Caco-2 (cell line): Measurements from ENCODE around the gene TXNDC12. TPM values are rescaled to one million over a fixed set of nuclear protein-coding genes. Genes with fewer than 3 reads are reported as not detected.
"Not testable (repeated sequence)": the region's sequence is repeated elsewhere in the genome, so short reads cannot be mapped to it uniquely, and the experiment has no call there.

Source experiments
- BruUV-seq: library from RNA; stranded (reverse); fragments of 400-500 nt; replicated peaks from 2 replicates; lab custom pipeline; 2021; lab: Mats Ljungman, UMichigan
- CTCF ChIA-PET: fragments of 300-600 bp; sonication (Branson Sonifier 250); formaldehyde crosslinking; loops from one replicate; lab custom pipeline; 2022; ENCODE audit warnings: antibody characterized with exemption; lab: Charles Lee
- POLR2A ChIA-PET: fragments of 300-600 bp; sonication (Branson Sonifier 250); formaldehyde crosslinking; loops from one replicate; lab custom pipeline; 2022; ENCODE audit warnings: antibody characterized with exemption; lab: Charles Lee
- DNase-seq, 2 experiments: peaks; one replicate each; pipeline versions ENCODE4 v3.0.0 to v3.0.0-alpha.2; 2020 to 2022
- H3K27me3 ChIP-seq: replicated peaks from 2 replicates; pipeline ENCODE4 v1.6.0; 2011; ENCODE audit warnings: low read length; ENCODE audit not compliant: control insufficient read depth, insufficient read depth
- H3K36me3 ChIP-seq: 2 replicates; pipeline ENCODE4 v1.5.1; 2011; ENCODE audit warnings: low read length; ENCODE audit not compliant: control insufficient read depth, insufficient read depth
- H3K4me1 ChIP-seq: fragments of 250-450 bp; sonication (Bioruptor Pico); 2 replicates; pipeline ENCODE4 v1.5.1; 2020; ENCODE audit warnings: mild to moderate bottlenecking
- H3K4me3 ChIP-seq: 2 replicates; pipeline ENCODE4 v1.5.1; 2011; ENCODE audit warnings: low read depth, mild to moderate bottlenecking, control low read depth, low read length
- H3K9me3 ChIP-seq: fragments of 250-450 bp; sonication (Bioruptor Pico); 2 replicates; pipeline ENCODE4 v1.5.1; 2020; ENCODE audit warnings: mild to moderate bottlenecking, moderate library complexity
- H3K27ac Mint-ChIP-seq: one replicate; pipeline ENCODE4 v1.8.0; 2022; ENCODE audit warnings: mixed read lengths; ENCODE audit not compliant: unreplicated experiment
- H3K27me3 Mint-ChIP-seq: one replicate; pipeline ENCODE4 v1.8.0; 2022; ENCODE audit warnings: mixed read lengths; ENCODE audit not compliant: insufficient read depth, unreplicated experiment
- H3K36me3 Mint-ChIP-seq: one replicate; pipeline ENCODE4 v1.8.0; 2022; ENCODE audit warnings: mild to moderate bottlenecking, mixed read lengths; ENCODE audit not compliant: insufficient read depth, unreplicated experiment
- H3K4me1 Mint-ChIP-seq: one replicate; pipeline ENCODE4 v1.8.0; 2022; ENCODE audit warnings: low read depth, mixed read lengths; ENCODE audit not compliant: unreplicated experiment
- H3K4me3 Mint-ChIP-seq: one replicate; pipeline ENCODE4 v1.8.0; 2022; ENCODE audit warnings: mild to moderate bottlenecking, moderate library complexity, mixed read lengths; ENCODE audit not compliant: unreplicated experiment
- H3K9me3 Mint-ChIP-seq: one replicate; pipeline ENCODE4 v1.8.0; 2022; ENCODE audit warnings: mixed read lengths; ENCODE audit not compliant: unreplicated experiment
- CTCF ChIP-seq, 2 experiments: fragments of 200-600 bp in 1 of 2; IDR thresholded peaks; 1 replicate in 1 of 2; 2 replicates in 1 of 2; pipeline versions ENCODE4 v1.5.1 to v1.8.0; 2011 to 2022; ENCODE audit warnings: antibody characterized with exemption in 1 of 2, control low read depth in 1 of 2, inconsistent platforms in 1 of 2, low read depth in 1 of 2, low read length in 1 of 2, mild to moderate bottlenecking in 1 of 2, moderate library complexity in 1 of 2; ENCODE audit not compliant: insufficient read depth in 1 of 2, severe bottlenecking in 1 of 2, unreplicated experiment in 1 of 2
- intact Hi-C: fragments of 100-400 bp; cut with micrococcal nuclease; formaldehyde crosslinking; loops from one replicate; pipeline ENCODE4 v1.10.0; 2022; ENCODE audit not compliant: unreplicated experiment
- total RNA-seq: library from RNA; stranded (reverse); gene quantifications from 2 replicates; pipeline ENCODE4 v1.2.3, GENCODE V29; 2022

The TXNDC12 gene
- total RNA-seq, 1 experiment from 2014 or later = 61.1 TPM

GRCh38 chr1:52098139-52098871 is 43.3 kb upstream of the TXNDC12 start:
- TF ChIP-seq CTCF (IDR thresholded peaks at IDR 0.05; ENCODE audit: insufficient read depth in 1 of 2, low read depth in 1 of 2, low read length in 1 of 2, severe bottlenecking in 1 of 2, unreplicated experiment in 1 of 2) = no peak
- Histone ChIP-seq H3K9me3 (no peaks in the 10 kb centered on the region), H3K36me3 (no peaks in the 10 kb centered on the region), H3K27me3 (no peaks in the 10 kb centered on the region), H3K4me1 (no peaks in the 10 kb centered on the region), H3K4me3 (no peak overlapping the region)
- no peak for DNase-seq
- ChIA-PET CTCF (interaction anchor here (0.6 kb wide), 1 partner anchor 824 kb away, joined by 3 read pairs; no protein-coding TSS in a partner anchor), POLR2A (no interaction called here)
- H3K27ac Mint-ChIP-seq = no peak overlapping the region
- no TSS peak for BruUV-seq
- no peak overlapping the region for H3K4me3 Mint-ChIP-seq
- H3K4me1 Mint-ChIP-seq = no peaks in the 10 kb centered on the region
- H3K27me3 Mint-ChIP-seq = no peaks in the 10 kb centered on the region
- no peaks in the 10 kb centered on the region for H3K36me3 Mint-ChIP-seq
- no peaks in the 10 kb centered on the region for H3K9me3 Mint-ChIP-seq
- intact Hi-C loops = no loop called here

- Mint-ChIP-seq H3K9me3 (no peaks in the 10 kb centered on the region), H3K36me3 (peaks cover 16% of the 10 kb centered on the region), H3K27me3 (no peaks in the 10 kb centered on the region), H3K4me1 (no peaks in the 10 kb centered on the region), H3K27ac (no peak overlapping the region), H3K4me3 (no peak overlapping the region)
- BruUV-seq = no TSS peak
- H3K9me3 ChIP-seq = no peaks in the 10 kb centered on the region
- H3K27me3 ChIP-seq = no peaks in the 10 kb centered on the region
- TF ChIP-seq CTCF (IDR thresholded peaks at IDR 0.05; ENCODE audit: insufficient read depth in 1 of 2, low read depth in 1 of 2, low read length in 1 of 2, severe bottlenecking in 1 of 2, unreplicated experiment in 1 of 2) = no peak
- ChIA-PET CTCF (no interaction called here), POLR2A (no interaction called here)
- DNase-seq = no peak
- H3K4me1 ChIP-seq = no peaks in the 10 kb centered on the region
- no peak overlapping the region for H3K4me3 ChIP-seq
- H3K36me3 ChIP-seq = no peaks in the 10 kb centered on the region
- intact Hi-C loops = no loop called here
These were observed 41.2 kb upstream of the TXNDC12 start for GRCh38 chr1:52096216-52096615.

- H3K4me1 ChIP-seq, H3K36me3 ChIP-seq, intact Hi-C loops, H3K4me3 ChIP-seq, H3K4me1 Mint-ChIP-seq, H3K4me3 Mint-ChIP-seq, H3K9me3 Mint-ChIP-seq, H3K27me3 Mint-ChIP-seq, BruUV-seq, POLR2A ChIA-PET, H3K9me3 ChIP-seq, DNase-seq, H3K27me3 ChIP-seq, H3K27ac Mint-ChIP-seq, CTCF ChIA-PET: not testable (repeated sequence)
- H3K36me3 Mint-ChIP-seq = peaks cover 32% of the 10 kb centered on the region
These were observed 39.3 kb upstream of the TXNDC12 start for GRCh38 chr1:52094300-52094699.

GRCh38 chr1:52087892-52088291 is 32.9 kb upstream of the TXNDC12 start:
- H3K27me3 ChIP-seq, H3K36me3 ChIP-seq, H3K27me3 Mint-ChIP-seq, POLR2A ChIA-PET, CTCF ChIA-PET, DNase-seq, H3K9me3 Mint-ChIP-seq, H3K9me3 ChIP-seq, H3K27ac Mint-ChIP-seq, BruUV-seq, intact Hi-C loops, H3K4me3 ChIP-seq, H3K4me3 Mint-ChIP-seq, H3K4me1 ChIP-seq, H3K4me1 Mint-ChIP-seq: not testable (repeated sequence)
- peaks cover 66% of the 10 kb centered on the region for H3K36me3 Mint-ChIP-seq
